ENCODE results near the gene SP2. TPM values are rescaled to one million over a fixed set of nuclear protein-coding genes. Genes with fewer than 3 reads are reported as not detected.

Gene SP2
- total RNA-seq, 1 donor from 2014 or later: 19.4 TPM

GRCh38 chr17:47973541-47973940, 77.5 kb downstream of the SP2 start:
- intact Hi-C loops (cut with DNase I): no loop called here
- no peak for ATAC-seq

GRCh38 chr17:47975189-47975822, 79.3 kb downstream of the SP2 start:
- H3K4me3 ChIP-seq: no peak overlapping the region
- TF ChIP-seq, protein P1, sequence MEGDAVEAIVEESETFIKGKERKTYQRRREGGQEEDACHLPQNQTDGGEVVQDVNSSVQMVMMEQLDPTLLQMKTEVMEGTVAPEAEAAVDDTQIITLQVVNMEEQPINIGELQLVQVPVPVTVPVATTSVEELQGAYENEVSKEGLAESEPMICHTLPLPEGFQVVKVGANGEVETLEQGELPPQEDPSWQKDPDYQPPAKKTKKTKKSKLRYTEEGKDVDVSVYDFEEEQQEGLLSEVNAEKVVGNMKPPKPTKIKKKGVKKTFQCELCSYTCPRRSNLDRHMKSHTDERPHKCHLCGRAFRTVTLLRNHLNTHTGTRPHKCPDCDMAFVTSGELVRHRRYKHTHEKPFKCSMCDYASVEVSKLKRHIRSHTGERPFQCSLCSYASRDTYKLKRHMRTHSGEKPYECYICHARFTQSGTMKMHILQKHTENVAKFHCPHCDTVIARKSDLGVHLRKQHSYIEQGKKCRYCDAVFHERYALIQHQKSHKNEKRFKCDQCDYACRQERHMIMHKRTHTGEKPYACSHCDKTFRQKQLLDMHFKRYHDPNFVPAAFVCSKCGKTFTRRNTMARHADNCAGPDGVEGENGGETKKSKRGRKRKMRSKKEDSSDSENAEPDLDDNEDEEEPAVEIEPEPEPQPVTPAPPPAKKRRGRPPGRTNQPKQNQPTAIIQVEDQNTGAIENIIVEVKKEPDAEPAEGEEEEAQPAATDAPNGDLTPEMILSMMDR (IDR thresholded peaks at IDR 0.05): no peak
- ATAC-seq: no peak
- DNase-seq: no peak
- peaks cover 71% of the 10 kb centered on the region for H3K36me3 ChIP-seq
- intact Hi-C loops (cut with DNase I): no loop called here
- peaks cover 17% of the 10 kb centered on the region for H3K4me1 ChIP-seq
- no peaks in the 10 kb centered on the region for H3K9me3 ChIP-seq
- no peak overlapping the region for H3K27ac ChIP-seq
- no peaks in the 10 kb centered on the region for H3K27me3 ChIP-seq (ENCODE audit: low read depth)

More at GRCh38 chr17:47973541-47973940, 77.5 kb downstream of the SP2 start:
- H3K36me3 ChIP-seq: peaks cover 54% of the 10 kb centered on the region
- no peak overlapping the region for H3K27ac ChIP-seq
- no peaks in the 10 kb centered on the region for H3K27me3 ChIP-seq (ENCODE audit: low read depth)
- TF ChIP-seq, protein P1 (IDR thresholded peaks at IDR 0.05): no peak
- peaks cover 21% of the 10 kb centered on the region for H3K4me1 ChIP-seq
- no peak overlapping the region for H3K4me3 ChIP-seq
- no peak for DNase-seq
- H3K9me3 ChIP-seq: no peaks in the 10 kb centered on the region

- no peaks in the 10 kb centered on the region for H3K27me3 ChIP-seq (ENCODE audit: low read depth)
- DNase-seq (no peak), ATAC-seq (no peak)
- H3K36me3 ChIP-seq: peaks cover 76% of the 10 kb centered on the region
- intact Hi-C loops (cut with DNase I): no loop called here
- H3K27ac ChIP-seq: no peak overlapping the region
- H3K4me3 ChIP-seq: no peak overlapping the region
- no peaks in the 10 kb centered on the region for H3K9me3 ChIP-seq
- TF ChIP-seq, protein P1 (IDR thresholded peaks at IDR 0.05): no peak
- H3K4me1 ChIP-seq: peaks cover 15% of the 10 kb centered on the region
Observed at GRCh38 chr17:47975823-47976205, 79.8 kb downstream of the SP2 start.

- peaks cover 100% of the 10 kb centered on the region for H3K36me3 ChIP-seq
- no peak overlapping the region for H3K27ac ChIP-seq
- TF ChIP-seq, protein P1 (IDR thresholded peaks at IDR 0.05): peak; percentile 65
- H3K4me3 ChIP-seq: no peak overlapping the region
- DNase-seq: no peak
- H3K4me1 ChIP-seq: peaks cover 7% of the 10 kb centered on the region
- intact Hi-C loops (cut with DNase I): no loop called here
- ATAC-seq: peak; percentile 60 to 61
- H3K27me3 ChIP-seq (ENCODE audit: low read depth): no peaks in the 10 kb centered on the region
- no peaks in the 10 kb centered on the region for H3K9me3 ChIP-seq
Observed at GRCh38 chr17:47978324-47978723, 82.3 kb downstream of the SP2 start.

Other genes with a start within 250 kb of the SP2 start
- gene KPNB1, start 246.3 kb upstream of the SP2 start, total RNA-seq: 210 TPM
- gene TBKBP1, start 202.1 kb upstream of the SP2 start, total RNA-seq: 8.3 TPM
- gene TBX21, start 163.0 kb upstream of the SP2 start, total RNA-seq: 3.6 TPM
- 15.0 TPM for gene OSBPL7, start 74.4 kb upstream of the SP2 start, total RNA-seq
- 33.2 TPM for gene MRPL10, start 64.7 kb upstream of the SP2 start, total RNA-seq
- 11.6 TPM for gene LRRC46, start 64.6 kb upstream of the SP2 start, total RNA-seq
- 30.9 TPM for gene SCRN2, start 55.0 kb upstream of the SP2 start, total RNA-seq
- 4.7 TPM for gene SP6, start 45.1 kb upstream of the SP2 start, total RNA-seq
- gene PNPO, start 45.3 kb downstream of the SP2 start, total RNA-seq: 29.2 TPM
- gene PRR15L, start 61.6 kb downstream of the SP2 start, total RNA-seq: 48.1 TPM
- 161 TPM for gene CDK5RAP3, start 74.9 kb downstream of the SP2 start, total RNA-seq
- gene COPZ2, start 141.6 kb downstream of the SP2 start, total RNA-seq: 22.9 TPM
- gene NFE2L1, start 152.1 kb downstream of the SP2 start, total RNA-seq: 162 TPM
- gene CBX1, start 205.2 kb downstream of the SP2 start, total RNA-seq: 30.7 TPM
- gene SNX11, start 211.5 kb downstream of the SP2 start, total RNA-seq: 19.7 TPM

All from lower lobe of right lung (tissue), 2 donors.